NAMALWA (cell line): ENCODE results near the gene TMEM170A.
"Not testable (repeated sequence)": the region's sequence is repeated elsewhere in the genome, so short reads cannot be mapped to it uniquely, and the experiment has no call there.

ENCODE experiments used
- DNase-seq: peaks from one replicate; pipeline ENCODE4 v3.0.0-alpha.2; 2015; ENCODE audit warnings: low spot score

TMEM170A gene

DNA sequence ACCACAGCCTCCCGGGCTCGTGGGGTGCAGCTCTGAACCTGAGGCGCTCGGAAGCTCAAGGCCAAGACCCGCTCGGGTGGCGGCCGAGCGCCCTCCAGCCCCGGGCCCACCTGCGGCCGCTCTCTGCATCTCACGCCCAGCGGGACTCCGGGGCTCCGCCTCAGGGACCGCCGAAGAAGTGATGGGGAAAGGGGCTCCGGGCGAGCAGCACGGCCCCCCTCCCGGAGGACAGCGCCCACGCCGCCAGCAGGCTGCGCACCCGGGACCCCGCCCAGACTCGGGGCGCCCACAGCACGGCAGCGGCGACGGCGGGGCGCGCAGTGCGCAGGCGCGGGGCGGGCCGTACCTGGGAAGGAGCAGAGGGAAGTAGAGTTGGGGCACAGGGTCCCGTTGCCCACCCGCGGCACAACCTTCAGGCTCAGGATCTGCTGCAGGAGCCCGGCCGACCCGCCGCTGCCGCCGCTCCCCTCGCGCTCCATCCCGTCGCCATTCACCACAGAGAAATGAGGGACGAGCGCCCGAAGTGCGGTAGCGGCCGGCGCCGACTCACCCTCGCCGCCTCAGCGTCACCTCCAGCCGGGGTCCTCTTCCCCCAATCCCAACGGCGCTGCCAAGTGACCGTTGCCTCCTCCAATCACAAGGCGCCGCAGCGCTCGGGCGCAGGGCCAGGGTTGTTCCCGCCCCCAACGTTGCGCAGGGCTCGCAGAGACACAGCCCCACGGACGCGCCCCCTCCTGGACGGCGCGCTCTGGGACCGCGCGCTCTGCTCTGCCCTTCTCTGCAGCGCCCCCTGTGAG lies at the start of gene TMEM170A:
Gene TMEM170A, minus strand, starts transcription at position 568 of the 797 bp plus-strand sequence. Its CDS starts 89 bp downstream, at position 479.
- peak; percentile 98 for DNase-seq

DNA sequence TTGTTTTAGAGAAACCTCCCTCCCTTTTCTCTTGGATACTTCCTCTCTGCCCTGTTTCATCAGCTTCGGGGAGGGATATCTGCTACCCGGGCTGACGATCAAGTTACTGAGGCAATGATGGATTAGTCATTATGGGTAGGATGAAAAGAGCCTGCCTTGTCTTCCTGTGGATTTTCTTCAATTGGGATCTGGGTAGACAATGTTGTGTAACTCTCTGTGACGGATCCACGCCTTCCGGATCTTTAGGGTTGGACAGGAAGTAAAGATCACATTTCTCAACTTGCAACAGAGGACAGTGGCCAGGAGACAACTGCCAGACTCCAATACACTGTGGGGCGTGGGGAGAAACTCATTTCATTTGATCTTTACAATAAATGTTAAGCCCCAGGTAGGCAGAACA lies 42.1 kb upstream of the TMEM170A start:
- DNase-seq, result no peak

DNA sequence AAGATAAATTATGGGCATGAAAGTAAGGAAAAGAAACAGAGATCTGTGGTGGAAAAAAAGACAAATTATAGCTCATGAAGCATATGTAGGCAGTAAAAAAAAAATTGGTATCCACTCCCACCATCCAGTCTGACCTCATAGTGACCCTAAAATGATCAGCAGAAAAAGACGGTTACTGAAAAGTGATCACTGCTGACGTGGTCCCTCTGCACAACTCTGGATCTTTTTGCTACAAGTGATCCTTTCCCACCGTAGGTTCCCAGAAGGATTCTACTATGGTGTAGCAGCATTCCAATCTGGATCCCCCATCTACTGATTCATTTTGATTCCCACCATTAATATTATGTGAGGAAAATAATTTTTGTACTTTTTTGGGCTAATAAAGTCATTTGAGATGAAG lies 41.6 kb upstream of the TMEM170A start:
- DNase-seq, result no peak

DNA sequence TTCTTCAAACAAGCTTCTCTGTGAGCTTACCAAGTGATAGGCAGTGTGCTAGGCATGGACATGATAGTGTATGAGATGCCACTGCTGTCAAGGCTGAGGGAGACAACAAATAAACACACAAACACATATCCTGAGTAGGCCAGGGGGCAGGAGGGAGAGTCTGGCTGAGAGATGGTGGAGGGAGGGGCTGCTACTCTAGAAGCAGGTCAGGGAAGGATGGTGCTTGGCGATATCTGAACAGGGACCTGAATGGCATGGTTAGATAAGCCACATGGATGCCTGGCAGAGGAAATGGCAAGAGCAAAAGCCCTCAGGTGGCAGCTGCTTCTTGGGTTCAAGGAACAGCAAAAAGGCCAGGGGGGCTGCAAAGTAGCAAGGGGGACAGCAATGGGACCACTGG lies 39.3 kb upstream of the TMEM170A start:
- DNase-seq, result no peak

GRCh38 chr16:75502916-75503605 lies 38.6 kb upstream of the TMEM170A start:
- no peak for DNase-seq

GRCh38 chr16:75501820-75502219 lies 37.3 kb upstream of the TMEM170A start:
- DNase-seq, result not testable (repeated sequence)

DNA sequence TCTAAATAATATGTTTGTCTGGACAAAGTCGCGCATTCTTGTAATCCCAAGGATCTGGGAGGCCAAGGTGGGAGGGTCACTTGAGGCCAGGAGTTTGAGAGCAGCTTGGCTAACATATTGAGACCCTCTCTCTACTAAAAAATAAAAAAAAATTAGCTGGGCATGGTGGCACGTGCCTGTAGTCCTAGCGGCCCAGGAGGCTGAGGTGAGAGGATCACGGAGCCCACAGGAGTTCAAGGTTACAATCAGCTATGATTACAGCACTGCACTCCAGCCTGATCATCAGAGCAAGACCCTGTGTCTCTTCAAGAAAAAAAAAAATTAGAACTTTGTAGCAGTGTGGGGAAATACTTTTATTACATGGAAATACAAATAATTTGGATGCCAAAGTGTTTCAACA lies 36.9 kb upstream of the TMEM170A start:
- no peak for DNase-seq

GRCh38 chr16:75498605-75499322 lies 34.3 kb upstream of the TMEM170A start:
- DNase-seq, result not testable (repeated sequence)

- no peak for DNase-seq
Measured at GRCh38 chr16:75497558-75497957, 33.1 kb upstream of the TMEM170A start.

GRCh38 chr16:75495076-75495674 lies 30.7 kb upstream of the TMEM170A start, which contains the start of gene CHST6:
CHST6 (minus strand) TSS chr16:75495441; CDS start chr16:75479828, 15,613 bp downstream.
- no peak for DNase-seq

- no peak for DNase-seq
Measured at GRCh38 chr16:75494661-75495075, 30.2 kb upstream of the TMEM170A start.

GRCh38 chr16:75494184-75494583 lies 29.7 kb upstream of the TMEM170A start:
- DNase-seq, result no peak

GRCh38 chr16:75491876-75492275 lies 27.4 kb upstream of the TMEM170A start:
- DNase-seq, result peak; percentile 70

DNA sequence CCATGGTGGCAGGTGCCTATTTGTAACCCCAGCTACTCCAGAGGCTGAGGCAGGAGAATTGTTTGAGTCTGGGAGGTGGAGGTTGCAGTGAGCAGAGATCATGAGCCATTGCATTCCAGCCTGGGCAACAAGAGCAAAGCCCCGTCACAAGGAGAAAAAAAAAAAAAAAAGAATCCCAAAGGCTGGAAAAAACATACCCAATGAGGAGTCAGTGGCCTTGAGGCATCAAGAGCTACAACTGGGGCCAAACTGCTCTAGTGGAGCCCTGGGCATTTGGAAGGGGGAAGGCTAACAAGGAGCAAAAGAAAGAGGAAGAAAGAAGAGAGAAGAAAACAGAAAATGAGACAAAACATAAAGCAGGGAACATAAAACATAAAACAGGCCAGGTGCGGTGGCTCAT lies 23.8 kb upstream of the TMEM170A start:
- peak; percentile 17 for DNase-seq

DNA sequence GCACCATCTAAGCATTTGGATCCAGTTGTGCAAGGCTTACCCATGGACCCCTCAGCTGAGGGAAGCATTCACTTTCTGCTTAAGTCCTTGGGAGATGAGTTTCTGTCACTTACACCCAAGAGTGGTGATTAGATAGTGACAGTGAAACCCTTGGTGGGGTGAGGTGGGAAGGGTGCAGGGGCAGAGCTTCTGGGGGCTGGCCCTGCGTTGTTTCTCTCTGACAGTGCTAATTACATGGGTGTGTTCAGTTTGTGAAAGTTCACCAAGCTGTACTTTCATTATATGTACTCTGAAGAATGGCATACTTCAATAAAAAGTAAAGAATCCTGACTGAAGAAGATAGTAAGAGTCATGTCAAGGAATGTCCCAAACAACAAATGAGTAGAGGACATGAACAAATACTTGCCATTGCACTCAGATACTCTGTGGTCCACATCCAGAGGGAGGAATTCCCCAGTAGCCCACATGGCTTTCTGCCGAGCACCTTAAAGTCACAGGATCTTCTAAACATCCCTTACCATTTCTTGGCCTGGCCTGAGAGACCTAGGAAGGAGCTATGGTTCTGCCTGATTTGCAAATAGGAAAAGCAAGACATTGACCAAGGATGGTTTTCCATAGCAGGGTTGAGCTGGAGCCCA lies 22.3 kb upstream of the TMEM170A start:
- no peak for DNase-seq

GRCh38 chr16:75486014-75486675 lies 21.7 kb upstream of the TMEM170A start:
- peak; percentile 50 for DNase-seq

DNA sequence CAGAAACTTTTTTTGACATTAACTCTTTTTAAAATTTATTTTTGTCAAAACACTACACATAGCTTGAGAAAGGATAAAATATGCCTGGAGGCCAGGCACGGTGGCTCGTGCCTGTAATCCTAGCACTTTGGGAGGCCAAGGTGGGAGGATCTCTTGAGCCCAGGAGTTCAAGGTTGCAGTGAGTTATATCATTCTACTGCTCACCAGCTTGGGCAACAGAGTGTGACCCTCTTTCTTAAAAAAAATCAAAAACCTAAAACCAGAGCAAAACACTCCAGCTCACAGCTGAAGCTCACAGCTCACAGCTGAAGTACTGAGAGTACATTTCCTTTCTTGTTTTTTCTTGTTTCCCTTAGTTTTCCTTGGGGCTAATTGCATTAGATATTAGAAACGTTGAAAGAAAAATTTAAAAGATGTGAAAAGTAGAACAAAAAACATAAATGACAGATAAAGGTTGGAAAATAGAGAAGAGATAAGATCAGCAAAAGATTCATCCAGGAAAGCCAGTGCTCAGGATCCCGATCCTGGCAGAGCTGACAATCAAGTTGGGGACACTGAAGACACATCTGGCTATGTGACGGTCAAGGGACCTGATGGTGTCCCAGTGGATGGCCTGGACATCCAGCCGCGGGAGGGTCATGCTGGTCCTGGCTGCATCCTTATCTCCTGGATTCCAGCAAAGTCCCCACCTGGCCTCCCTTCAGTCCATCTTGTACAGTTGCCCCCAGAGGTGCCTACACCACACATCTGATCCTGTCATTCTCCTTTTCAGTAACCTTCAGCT lies 20.9 kb upstream of the TMEM170A start:
- peak; percentile 82 for DNase-seq

- no peak for DNase-seq
Measured at GRCh38 chr16:75483222-75483621, 18.7 kb upstream of the TMEM170A start.

GRCh38 chr16:75482434-75483205 lies 18.1 kb upstream of the TMEM170A start:
- no peak for DNase-seq

DNA sequence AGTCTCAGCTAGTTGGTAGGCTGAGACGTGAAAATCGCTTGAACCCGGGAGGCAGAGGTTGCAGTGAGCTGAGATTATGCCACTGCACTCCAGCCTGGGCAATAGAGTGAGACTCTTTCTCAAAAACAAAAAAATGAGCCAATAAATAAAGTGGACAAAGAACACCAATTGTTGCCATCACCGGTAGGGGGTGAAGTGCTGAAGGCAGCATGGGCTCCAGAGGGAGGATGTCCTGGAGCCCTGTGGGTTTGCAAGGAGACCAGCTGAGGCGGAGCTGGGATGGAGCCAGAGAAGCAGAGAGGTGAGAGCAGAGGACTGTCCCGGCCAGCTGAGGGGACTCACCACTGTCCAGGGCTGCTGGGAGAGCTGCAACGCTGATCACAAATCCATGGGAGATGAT lies 17.0 kb upstream of the TMEM170A start:
- no peak for DNase-seq
